Activated T-helper 17 cell treated with anti-CD3 and anti-CD28 coated beads, Interleukin-2, amount 50 U/mL, for 72 hours (primary cell): ENCODE measurements around the gene RNU6-8. TPM values are rescaled to one million over a fixed set of nuclear protein-coding genes. Genes with fewer than 3 reads are reported as not detected.
A peak's percentile ranks its signal among the peaks of the same experiment; 100 is the strongest.

ENCODE experiments used
- ATAC-seq: fragments of 150-1000 bp; cut with Tn5 transposase; replicated peaks from 2 replicates; pipeline ENCODE4 v1.10.0; 2021; ENCODE audit warnings: mild to moderate bottlenecking, moderate library complexity
- H3K27ac Mint-ChIP-seq: one replicate; pipeline ENCODE4 v1.8.0; 2022; ENCODE audit warnings: mixed read lengths
- H3K27me3 Mint-ChIP-seq: one replicate; pipeline ENCODE4 v1.8.0; 2022; ENCODE audit warnings: mixed read lengths
- H3K36me3 Mint-ChIP-seq: one replicate; pipeline ENCODE4 v1.8.0; 2022; ENCODE audit warnings: low read depth, mild to moderate bottlenecking, mixed read lengths
- H3K4me1 Mint-ChIP-seq: one replicate; pipeline ENCODE4 v1.8.0; 2022; ENCODE audit warnings: mixed read lengths
- H3K4me3 Mint-ChIP-seq: one replicate; pipeline ENCODE4 v1.8.0; 2022; ENCODE audit warnings: mild to moderate bottlenecking, mixed read lengths
- H3K9me3 Mint-ChIP-seq: one replicate; pipeline ENCODE4 v1.8.0; 2022; ENCODE audit warnings: mixed read lengths
- total RNA-seq, 2 donors: library from RNA; stranded (reverse); gene quantifications; one replicate each; pipeline ENCODE4 v1.2.3, GENCODE V29; 2022

RNU6-8 gene
- total RNA-seq: not detected

DNA sequence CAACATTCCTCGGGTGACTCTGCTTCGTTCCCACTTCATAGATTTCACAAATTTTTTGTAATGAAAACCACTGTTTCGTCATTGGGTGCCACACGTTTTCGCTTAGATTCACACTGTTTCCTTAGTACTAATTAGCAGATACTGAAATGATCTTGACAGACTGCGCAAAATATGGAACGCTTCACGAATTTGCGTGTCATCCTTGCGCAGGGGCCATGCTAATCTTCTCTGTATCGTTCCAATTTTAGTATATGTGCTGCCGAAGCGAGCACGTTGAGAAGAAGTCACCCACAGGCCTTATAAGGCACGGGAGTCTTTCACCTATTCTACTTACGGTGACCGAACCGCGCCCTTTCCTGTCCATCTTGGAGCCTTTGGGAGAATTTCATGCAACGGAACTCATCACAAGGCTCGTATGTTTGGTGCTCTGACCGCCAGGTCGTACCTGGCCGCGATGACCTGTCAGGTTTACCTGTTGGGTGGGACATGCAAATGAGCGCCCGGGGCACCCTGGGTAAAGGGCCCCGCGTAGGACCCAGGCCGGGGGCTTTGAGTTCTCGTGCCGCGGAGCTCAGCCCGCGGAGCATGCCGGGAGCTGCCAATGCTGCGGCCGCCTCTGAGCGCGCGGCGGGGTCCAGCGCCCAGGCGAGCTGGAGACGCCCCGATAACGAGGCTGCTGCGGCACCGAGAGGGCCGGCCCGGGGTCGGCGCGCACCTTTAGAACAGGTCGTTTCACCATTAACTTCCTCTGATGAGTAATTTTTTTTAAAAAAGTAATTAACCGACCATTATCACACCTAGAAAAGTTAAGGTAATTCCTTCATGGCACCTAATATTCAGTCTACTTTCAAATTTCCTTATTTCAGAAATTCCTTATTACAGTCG, at the start of gene RNU6-8:
Gene RNU6-8 (minus strand): TSS at position 272 of the 885 bp plus-strand sequence.
- Mint-ChIP-seq H3K4me1 (peaks cover 34% of the 10 kb centered on the region), H3K9me3 (no peaks in the 10 kb centered on the region), H3K27me3 (no peaks in the 10 kb centered on the region), H3K27ac (peak within 1 kb of the TSS; percentile 100), H3K36me3 (peaks cover 15% of the 10 kb centered on the region), H3K4me3 (peak within 1 kb of the TSS; percentile 94)
- ATAC-seq: peak; percentile 81

DNA sequence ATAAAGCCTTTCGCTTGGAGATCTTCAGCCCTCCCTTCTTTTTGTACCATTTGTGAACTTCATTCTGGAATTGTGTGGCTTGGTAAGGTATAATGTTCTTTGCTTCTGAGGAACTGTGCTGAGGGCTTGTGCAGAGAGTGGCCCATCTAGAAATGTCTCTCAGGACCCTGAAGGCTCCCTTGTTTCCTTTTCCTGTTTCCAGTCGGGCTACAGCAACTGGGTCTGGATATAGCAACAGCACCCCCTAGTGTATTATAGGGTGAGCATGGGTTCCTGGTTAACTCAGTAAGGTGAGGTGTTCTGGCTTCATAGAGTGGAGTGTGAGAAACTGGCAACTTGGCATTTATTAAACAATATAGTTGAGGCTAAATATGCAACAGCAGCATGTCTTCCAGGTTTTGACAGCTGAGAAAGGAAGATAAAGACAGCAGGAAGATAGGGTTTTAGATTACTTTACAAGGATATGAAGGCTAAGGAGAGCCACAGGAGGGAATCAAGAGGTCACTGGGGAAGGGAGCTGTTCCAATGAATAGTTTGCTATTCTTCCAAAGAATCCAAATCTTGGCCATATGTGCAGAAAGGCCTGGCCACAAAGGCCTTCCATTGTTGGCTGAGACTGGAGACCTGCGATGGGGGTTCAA, 49.1 kb upstream of the RNU6-8 start:
- peak; percentile 92 for ATAC-seq
- Mint-ChIP-seq H3K27ac (no peak overlapping the region), H3K36me3 (no peaks in the 10 kb centered on the region), H3K9me3 (no peaks in the 10 kb centered on the region), H3K4me1 (no peaks in the 10 kb centered on the region), H3K4me3 (no peak overlapping the region), H3K27me3 (no peaks in the 10 kb centered on the region)

- Mint-ChIP-seq H3K27me3 (no peaks in the 10 kb centered on the region), H3K36me3 (no peaks in the 10 kb centered on the region), H3K27ac (no peak overlapping the region), H3K4me3 (no peak overlapping the region), H3K9me3 (no peaks in the 10 kb centered on the region), H3K4me1 (no peaks in the 10 kb centered on the region)
- no peak for ATAC-seq
These were observed 48.5 kb upstream of the RNU6-8 start for GRCh38 chr14:32251530-32251929.

GRCh38 chr14:32250681-32251080, 47.6 kb upstream of the RNU6-8 start:
- H3K27me3 Mint-ChIP-seq: no peaks in the 10 kb centered on the region
- H3K36me3 Mint-ChIP-seq: no peaks in the 10 kb centered on the region
- no peaks in the 10 kb centered on the region for H3K4me1 Mint-ChIP-seq
- no peaks in the 10 kb centered on the region for H3K9me3 Mint-ChIP-seq
- no peak for ATAC-seq
- H3K4me3 Mint-ChIP-seq: no peak overlapping the region
- no peak overlapping the region for H3K27ac Mint-ChIP-seq

GRCh38 chr14:32249780-32250179, 46.7 kb upstream of the RNU6-8 start:
- no peak for ATAC-seq
- Mint-ChIP-seq H3K27ac (no peak overlapping the region), H3K4me3 (no peak overlapping the region), H3K27me3 (no peaks in the 10 kb centered on the region), H3K4me1 (no peaks in the 10 kb centered on the region), H3K36me3 (no peaks in the 10 kb centered on the region), H3K9me3 (no peaks in the 10 kb centered on the region)

DNA sequence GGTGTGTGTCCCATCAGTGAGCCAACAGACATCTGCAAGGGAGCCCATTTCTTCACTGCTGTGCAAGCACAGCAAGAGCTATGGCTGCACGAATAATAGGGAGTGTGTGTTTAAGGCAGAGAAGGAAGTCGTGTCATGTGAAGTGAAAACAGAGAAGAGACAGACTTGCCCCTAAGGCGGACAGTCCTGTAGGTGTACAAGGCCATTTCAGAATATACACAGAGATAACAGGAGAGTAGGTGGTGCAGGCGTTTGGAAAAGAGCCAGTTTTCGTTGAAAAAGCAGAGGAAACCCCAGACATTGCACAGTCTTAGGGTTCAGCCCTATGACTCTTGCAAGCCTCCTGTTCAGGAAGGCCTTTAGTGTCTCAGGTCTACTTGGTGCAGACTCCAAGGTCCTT, 46.3 kb upstream of the RNU6-8 start:
- Mint-ChIP-seq H3K27ac (no peak overlapping the region), H3K4me3 (no peak overlapping the region), H3K27me3 (no peaks in the 10 kb centered on the region), H3K36me3 (no peaks in the 10 kb centered on the region), H3K9me3 (no peaks in the 10 kb centered on the region), H3K4me1 (no peaks in the 10 kb centered on the region)
- ATAC-seq: no peak

- no peaks in the 10 kb centered on the region for H3K27me3 Mint-ChIP-seq
- no peaks in the 10 kb centered on the region for H3K36me3 Mint-ChIP-seq
- H3K27ac Mint-ChIP-seq: no peak overlapping the region
- H3K4me3 Mint-ChIP-seq: no peak overlapping the region
- H3K9me3 Mint-ChIP-seq: no peaks in the 10 kb centered on the region
- no peak for ATAC-seq
- H3K4me1 Mint-ChIP-seq: no peaks in the 10 kb centered on the region
These were observed 43.7 kb upstream of the RNU6-8 start for GRCh38 chr14:32246751-32247150.

DNA sequence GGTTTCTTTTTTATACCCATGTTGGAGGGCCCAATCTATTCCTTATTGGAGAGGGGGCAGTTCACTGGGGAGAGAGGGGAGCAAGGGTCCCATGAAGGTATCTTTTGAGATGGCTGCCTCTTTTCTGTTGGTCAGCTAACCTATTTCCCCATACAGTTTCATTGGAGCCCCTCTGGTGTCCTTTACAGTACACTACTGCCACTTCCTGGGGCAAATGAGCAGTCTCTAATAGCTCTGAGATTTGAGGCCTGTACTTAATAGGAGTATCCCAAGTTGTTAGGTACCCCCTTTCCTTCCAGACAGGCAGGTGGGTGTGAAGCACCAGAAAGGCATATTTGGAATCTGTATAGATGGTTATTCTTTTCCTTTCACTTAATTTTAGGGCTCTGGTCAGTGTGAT, 41.3 kb upstream of the RNU6-8 start:
- Mint-ChIP-seq H3K27ac (no peak overlapping the region), H3K4me1 (no peaks in the 10 kb centered on the region), H3K36me3 (no peaks in the 10 kb centered on the region), H3K27me3 (no peaks in the 10 kb centered on the region), H3K9me3 (peaks cover under 1% of the 10 kb centered on the region), H3K4me3 (no peak overlapping the region)
- no peak for ATAC-seq

DNA sequence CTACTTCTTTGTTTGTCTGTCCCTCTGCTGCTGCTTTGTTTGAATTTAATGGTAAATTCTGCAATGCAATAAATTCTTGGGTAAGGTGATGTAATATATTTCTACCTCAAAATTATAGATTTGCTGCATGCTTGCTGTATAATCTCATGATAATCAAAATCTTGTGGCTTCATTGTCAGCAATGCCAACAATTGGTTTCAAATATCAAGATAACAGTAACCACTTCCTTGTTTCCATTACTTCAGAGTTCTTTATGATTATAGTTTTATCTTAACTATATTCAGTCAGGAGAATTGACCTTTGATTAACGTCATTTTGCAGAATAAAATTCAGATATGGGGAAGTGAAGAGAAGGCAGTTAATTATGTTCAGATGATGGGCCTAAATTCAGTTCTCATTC, 30.2 kb upstream of the RNU6-8 start:
- H3K36me3 Mint-ChIP-seq: no peaks in the 10 kb centered on the region
- H3K4me3 Mint-ChIP-seq: no peak overlapping the region
- no peak overlapping the region for H3K27ac Mint-ChIP-seq
- H3K27me3 Mint-ChIP-seq: no peaks in the 10 kb centered on the region
- no peaks in the 10 kb centered on the region for H3K9me3 Mint-ChIP-seq
- peaks cover 10% of the 10 kb centered on the region for H3K4me1 Mint-ChIP-seq
- no peak for ATAC-seq

- Mint-ChIP-seq H3K27ac (no peak overlapping the region), H3K9me3 (no peaks in the 10 kb centered on the region)
- ATAC-seq: no peak
These were observed 29.4 kb upstream of the RNU6-8 start for GRCh38 chr14:32232481-32232880.

DNA sequence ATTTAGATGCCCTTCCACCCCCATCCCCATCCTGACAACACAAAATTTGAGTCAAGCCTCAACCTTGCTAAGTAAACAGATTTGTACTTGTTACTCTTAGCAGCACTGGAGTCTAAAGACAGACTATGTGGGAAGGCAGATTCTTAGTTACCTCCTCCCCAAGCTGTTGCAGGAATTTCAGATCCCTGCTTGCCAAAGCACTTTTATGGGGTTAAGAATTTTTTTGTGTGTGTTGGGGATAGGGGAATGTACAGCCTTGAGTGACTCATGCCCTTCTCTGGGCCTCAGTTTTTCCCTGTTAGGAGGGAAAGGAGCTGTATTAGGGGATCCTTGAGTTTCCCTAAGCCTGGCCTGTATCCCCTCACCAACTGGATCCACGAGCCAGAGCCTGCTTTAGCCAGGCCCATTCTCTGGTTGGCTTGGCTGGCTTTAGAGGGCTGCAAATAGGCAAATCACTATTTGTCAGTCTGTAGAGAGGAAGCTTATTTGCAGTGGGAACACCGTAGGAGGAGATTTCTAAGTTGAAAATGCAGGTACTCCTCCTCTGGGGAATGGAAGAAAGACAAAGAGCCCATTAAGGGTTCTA, 27.7 kb upstream of the RNU6-8 start:
- no peak for ATAC-seq
- no peak overlapping the region for H3K4me3 Mint-ChIP-seq
- H3K9me3 Mint-ChIP-seq: no peaks in the 10 kb centered on the region
- H3K27ac Mint-ChIP-seq: no peak overlapping the region
- H3K4me1 Mint-ChIP-seq: peaks cover 10% of the 10 kb centered on the region
- H3K27me3 Mint-ChIP-seq: no peaks in the 10 kb centered on the region
- H3K36me3 Mint-ChIP-seq: no peaks in the 10 kb centered on the region

More at GRCh38 chr14:32232481-32232880, 29.4 kb upstream of the RNU6-8 start:
- no peaks in the 10 kb centered on the region for H3K36me3 Mint-ChIP-seq
- peaks cover 10% of the 10 kb centered on the region for H3K4me1 Mint-ChIP-seq
- H3K27me3 Mint-ChIP-seq: no peaks in the 10 kb centered on the region
- H3K4me3 Mint-ChIP-seq: no peak overlapping the region

DNA sequence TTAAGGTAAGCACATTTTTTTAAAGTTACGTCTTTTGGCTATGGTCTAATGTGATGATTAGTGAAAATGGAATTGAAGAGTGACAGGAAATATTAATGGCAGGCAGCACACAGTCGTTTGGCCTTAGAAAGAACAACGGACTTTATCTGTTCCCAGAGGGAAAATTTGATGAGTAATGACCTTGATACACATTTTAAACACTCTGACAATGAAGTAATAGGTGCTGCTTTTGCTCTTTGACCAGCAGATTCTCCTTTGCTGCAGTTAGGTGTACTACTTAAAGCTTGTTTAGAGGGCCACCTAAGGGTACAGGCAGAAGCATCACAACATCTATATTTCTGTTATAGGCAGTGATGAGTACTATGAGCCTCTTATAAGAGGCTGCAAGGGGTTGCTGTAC, 27.1 kb upstream of the RNU6-8 start:
- Mint-ChIP-seq H3K36me3 (no peaks in the 10 kb centered on the region), H3K27me3 (no peaks in the 10 kb centered on the region), H3K4me1 (peaks cover 10% of the 10 kb centered on the region), H3K9me3 (no peaks in the 10 kb centered on the region), H3K4me3 (no peak overlapping the region), H3K27ac (no peak overlapping the region)
- ATAC-seq: no peak

GRCh38 chr14:32226056-32226455, 23.0 kb upstream of the RNU6-8 start:
- no peak for ATAC-seq
- H3K4me3 Mint-ChIP-seq: no peak overlapping the region
- no peaks in the 10 kb centered on the region for H3K4me1 Mint-ChIP-seq
- H3K36me3 Mint-ChIP-seq: no peaks in the 10 kb centered on the region
- peaks cover 13% of the 10 kb centered on the region for H3K27me3 Mint-ChIP-seq
- no peaks in the 10 kb centered on the region for H3K9me3 Mint-ChIP-seq
- H3K27ac Mint-ChIP-seq: no peak overlapping the region

- H3K27ac Mint-ChIP-seq: no peak overlapping the region
These were observed 22.4 kb upstream of the RNU6-8 start for GRCh38 chr14:32225378-32225920.

More at GRCh38 chr14:32225378-32225920, 22.4 kb upstream of the RNU6-8 start:
- H3K9me3 Mint-ChIP-seq: no peaks in the 10 kb centered on the region
- no peak overlapping the region for H3K4me3 Mint-ChIP-seq
- ATAC-seq: no peak
- no peaks in the 10 kb centered on the region for H3K4me1 Mint-ChIP-seq
- H3K27me3 Mint-ChIP-seq: peaks cover 13% of the 10 kb centered on the region
- no peaks in the 10 kb centered on the region for H3K36me3 Mint-ChIP-seq
